Suprapubic skin (tissue), 4 donors: Measurements from ENCODE around the gene UNC50. TPM values are rescaled to one million over a fixed set of nuclear protein-coding genes. Genes with fewer than 3 reads are reported as not detected.
"Not testable (repeated sequence)": the region's sequence is repeated elsewhere in the genome, so short reads cannot be mapped to it uniquely, and the experiment has no call there.

Source experiments
- DNase-seq, 2 donors: peaks; one replicate each; pipeline ENCODE4 v3.0.0-alpha.2; 2019; ENCODE audit warnings: low spot score in 2 of 2
- H3K27ac ChIP-seq: fragments of 200-600 bp; sonication (generic); one replicate; pipeline ENCODE4 v1.5.1; 2019
- H3K27me3 ChIP-seq: fragments of 200-600 bp; sonication (generic); one replicate; pipeline ENCODE4 v1.5.1; 2019
- H3K36me3 ChIP-seq: fragments of 200-600 bp; sonication (generic); one replicate; pipeline ENCODE4 v1.5.1; 2019
- H3K4me1 ChIP-seq: fragments of 200-600 bp; sonication (generic); one replicate; pipeline ENCODE4 v1.5.1; 2019
- H3K4me3 ChIP-seq: fragments of 200-600 bp; sonication (generic); one replicate; pipeline ENCODE4 v1.5.1; 2019; ENCODE audit warnings: mild to moderate bottlenecking
- H3K9me3 ChIP-seq: fragments of 200-600 bp; sonication (generic); one replicate; pipeline ENCODE4 v1.5.1; 2019
- CTCF ChIP-seq, 2 donors: fragments of 200-600 bp in 1 of 2; fragments of 450-650 bp in 1 of 2; sonication (generic) in 1 of 2; IDR thresholded peaks; one replicate each; pipeline ENCODE4 v1.5.1; 2016 to 2019; ENCODE audit warnings: antibody characterized with exemption in 2 of 2, mild to moderate bottlenecking in 1 of 2, moderate library complexity in 1 of 2
- EP300 ChIP-seq: sonication (generic); formaldehyde crosslinking; IDR thresholded peaks from one replicate; pipeline ENCODE4 v1.6.1; 2017; ENCODE audit warnings: antibody characterized with exemption
- POLR2A ChIP-seq, 2 donors: fragments of 450-650 bp; IDR thresholded peaks; one replicate each; pipeline ENCODE4 v1.6.1; 2017; ENCODE audit warnings: antibody characterized with exemption in 2 of 2, mild to moderate bottlenecking in 2 of 2, moderate library complexity in 2 of 2
- POLR2AphosphoS5 ChIP-seq, 3 donors: sonication (generic); formaldehyde crosslinking; IDR thresholded peaks; one replicate each; pipeline ENCODE4 v1.6.1; 2017; ENCODE audit warnings: antibody characterized with exemption in 3 of 3
- WGBS: methylation state at CpG from one replicate; pipeline ENCODE4 v1.1.5; 2018; 5-methylcytosine and 5-hydroxymethylcytosine counted together
- total RNA-seq, 4 donors: library from RNA; depleted of rRNA; stranded (reverse); fragments of >200 nt; gene quantifications; one replicate each; pipeline ENCODE4 v1.1.0, GENCODE V29; 2016

UNC50 gene
- total RNA-seq, 4 donors from 2014 or later, result 34.0 to 45.4 (median 40.4) TPM

- Histone ChIP-seq H3K36me3 (peaks cover 3% of the 10 kb centered on the region), H3K9me3 (no peaks in the 10 kb centered on the region), H3K4me3 (no peak overlapping the region), H3K4me1 (no peaks in the 10 kb centered on the region), H3K27ac (no peak overlapping the region), H3K27me3 (no peaks in the 10 kb centered on the region)
- TF ChIP-seq POLR2A (IDR thresholded peaks at IDR 0.05) (no peak), CTCF (IDR thresholded peaks at IDR 0.05) (no peak), POLR2AphosphoS5 (IDR thresholded peaks at IDR 0.05) (no peak), EP300 (no peak)
- 85% methylated on average over 4 of the region's 4 CpGs for WGBS
- no peak for DNase-seq
Observed at GRCh38 chr2:98658816-98659490, 50.6 kb downstream of the UNC50 start.

- not testable (repeated sequence) for H3K36me3 ChIP-seq, H3K4me3 ChIP-seq, H3K9me3 ChIP-seq, H3K27me3 ChIP-seq, DNase-seq, H3K27ac ChIP-seq, H3K4me1 ChIP-seq
- 94% methylated on average over 3 of the region's 3 CpGs for WGBS
Observed at GRCh38 chr2:98659491-98659840, 51.1 kb downstream of the UNC50 start.

GRCh38 chr2:98663511-98664090 lies 55.2 kb downstream of the UNC50 start:
- Histone ChIP-seq H3K36me3 (peaks cover 3% of the 10 kb centered on the region), H3K27ac (no peak overlapping the region), H3K4me1 (no peaks in the 10 kb centered on the region), H3K4me3 (no peak overlapping the region), H3K9me3 (no peaks in the 10 kb centered on the region), H3K27me3 (no peaks in the 10 kb centered on the region)
- whole genome bisulfite sequencing, result 88% methylated on average over 12 of the region's 12 CpGs
- no peak for DNase-seq
- TF ChIP-seq CTCF (IDR thresholded peaks at IDR 0.05) (no peak), POLR2A (IDR thresholded peaks at IDR 0.05) (no peak), EP300 (no peak), POLR2AphosphoS5 (IDR thresholded peaks at IDR 0.05) (no peak)

GRCh38 chr2:98664323-98664722 lies 55.9 kb downstream of the UNC50 start:
- Histone ChIP-seq H3K27me3 (no peaks in the 10 kb centered on the region), H3K36me3 (peaks cover 3% of the 10 kb centered on the region), H3K4me1 (no peaks in the 10 kb centered on the region), H3K27ac (no peak overlapping the region), H3K9me3 (no peaks in the 10 kb centered on the region), H3K4me3 (no peak overlapping the region)
- TF ChIP-seq POLR2A (IDR thresholded peaks at IDR 0.05) (no peak), CTCF (IDR thresholded peaks at IDR 0.05) (no peak), POLR2AphosphoS5 (IDR thresholded peaks at IDR 0.05) (no peak), EP300 (no peak)
- 74% methylated on average over 3 of the region's 3 CpGs for WGBS
- no peak for DNase-seq

- no peak for TF ChIP-seq POLR2A (IDR thresholded peaks at IDR 0.05)
- no peak for TF ChIP-seq CTCF (IDR thresholded peaks at IDR 0.05)
- TF ChIP-seq EP300, result no peak
- TF ChIP-seq POLR2AphosphoS5 (IDR thresholded peaks at IDR 0.05), result no peak
- Histone ChIP-seq H3K27ac (no peak overlapping the region), H3K4me3 (no peak overlapping the region), H3K4me1 (no peaks in the 10 kb centered on the region), H3K27me3 (no peaks in the 10 kb centered on the region), H3K9me3 (no peaks in the 10 kb centered on the region), H3K36me3 (peaks cover 3% of the 10 kb centered on the region)
- WGBS, result 92% methylated on average over 3 of the region's 3 CpGs
- no peak for DNase-seq
Observed at GRCh38 chr2:98665677-98666076, 57.3 kb downstream of the UNC50 start.

Other genes starting within 250 kb of the UNC50 start
- gene INPP4A, start 163.7 kb upstream of the UNC50 start, total RNA-seq, result 10 to 100 TPM; 13.6 to 25.2 (median 17.2) TPM
- 10 to 100 TPM; 22.9 to 42.7 (median 30.3) TPM for gene COA5, start 77 bp upstream of the UNC50 start, total RNA-seq
- gene MGAT4A, start 122.5 kb downstream of the UNC50 start, total RNA-seq, result 10 to 100 TPM in 3 of 4 donors, 1 to 10 TPM in 1; 6.4 to 13.8 (median 11.7) TPM